ENCODE data around the gene SCNN1B.
"Not testable (repeated sequence)": the region's sequence is repeated elsewhere in the genome, so short reads cannot be mapped to it uniquely, and the experiment has no call there.

The SCNN1B gene

GRCh38 chr16:23302045-23302956 lies at the start of gene SCNN1B:
TSS of gene SCNN1B (plus strand) at chr16:23302302. CDS start at chr16:23348600, 46,298 bp downstream.
- no peak for DNase-seq

GRCh38 chr16:23252310-23252709 lies 49.8 kb upstream of the SCNN1B start:
- no peak for DNase-seq

GRCh38 chr16:23253650-23254049 lies 48.5 kb upstream of the SCNN1B start:
- not testable (repeated sequence) for DNase-seq

- no peak for DNase-seq
Measured at GRCh38 chr16:23254338-23254737, 47.8 kb upstream of the SCNN1B start.

- no peak for DNase-seq
Measured at GRCh38 chr16:23255000-23255399, 47.1 kb upstream of the SCNN1B start.

GRCh38 chr16:23256440-23256839 lies 45.7 kb upstream of the SCNN1B start:
- DNase-seq = no peak

GRCh38 chr16:23257682-23258081 lies 44.4 kb upstream of the SCNN1B start:
- no peak for DNase-seq

- no peak for DNase-seq
Measured at GRCh38 chr16:23258919-23259237, 43.2 kb upstream of the SCNN1B start.

GRCh38 chr16:23267647-23268046 lies 34.5 kb upstream of the SCNN1B start:
- no peak for DNase-seq

- DNase-seq = no peak
Measured at GRCh38 chr16:23268561-23268960, 33.5 kb upstream of the SCNN1B start.

- DNase-seq = no peak
Measured at GRCh38 chr16:23269248-23269953, 32.7 kb upstream of the SCNN1B start.

GRCh38 chr16:23270654-23271053 lies 31.4 kb upstream of the SCNN1B start:
- DNase-seq = no peak

- peak; percentile 21 for DNase-seq
Measured at GRCh38 chr16:23274968-23275367, 27.1 kb upstream of the SCNN1B start.

- DNase-seq = no peak
Measured at GRCh38 chr16:23276821-23277220, 25.3 kb upstream of the SCNN1B start.

- DNase-seq = no peak
Measured at GRCh38 chr16:23278031-23278430, 24.1 kb upstream of the SCNN1B start.

- DNase-seq = no peak
Measured at GRCh38 chr16:23279721-23280153, 22.4 kb upstream of the SCNN1B start.

- no peak for DNase-seq
Measured at GRCh38 chr16:23280483-23280967, 21.6 kb upstream of the SCNN1B start.

- DNase-seq = no peak
Measured at GRCh38 chr16:23282568-23282967, 19.5 kb upstream of the SCNN1B start.

- DNase-seq = no peak
Measured at GRCh38 chr16:23283571-23283970, 18.5 kb upstream of the SCNN1B start.

- DNase-seq = no peak
Measured at GRCh38 chr16:23284584-23284983, 17.5 kb upstream of the SCNN1B start.

GRCh38 chr16:23286131-23286532 lies 16.0 kb upstream of the SCNN1B start:
- DNase-seq = no peak

GRCh38 chr16:23288209-23288608 lies 13.9 kb upstream of the SCNN1B start:
- no peak for DNase-seq

- DNase-seq = no peak
Measured at GRCh38 chr16:23288726-23289512, 13.2 kb upstream of the SCNN1B start.

All from hematopoietic multipotent progenitor cell treated with erythropoietin and hydrocortisone succinate and interleukin-3 and kit ligand, for 8 days (in vitro differentiated cells).